CD4-positive, alpha-beta memory T cell (primary cell): Measurements from ENCODE around the gene SKA1. TPM values are rescaled to one million over a fixed set of nuclear protein-coding genes. Genes with fewer than 3 reads are reported as not detected.

ENCODE experiments used
- CTCF ChIA-PET: fragments of 350-600 bp; sonication (Branson Sonifier 250); formaldehyde crosslinking; loops from one replicate; lab custom pipeline; 2021; ENCODE audit warnings: inconsistent platforms; ENCODE audit not compliant: partially characterized antibody; lab: Charles Lee
- POLR2A ChIA-PET: fragments of 350-600 bp; sonication (Branson Sonifier 250); formaldehyde crosslinking; loops from one replicate; lab custom pipeline; 2021; ENCODE audit not compliant: partially characterized antibody; lab: Charles Lee
- DNase-seq, 5 donors: peaks; one replicate each; pipeline versions ENCODE4 v3.0.0 to v3.0.0-alpha.2; 2020 to 2022; ENCODE audit warnings: mixed read lengths in 1 of 5
- H3K27ac ChIP-seq: one replicate; pipeline ENCODE4 v1.7.0; 2013; ENCODE audit warnings: low read depth, low read length
- H3K27me3 ChIP-seq: 2 replicates; pipeline ENCODE4 v1.7.0; 2013; ENCODE audit warnings: mild to moderate bottlenecking, low read length, moderate library complexity; ENCODE audit not compliant: insufficient read depth
- H3K36me3 ChIP-seq: 2 replicates; pipeline ENCODE4 v1.7.0; 2013; ENCODE audit warnings: mild to moderate bottlenecking, low read length, moderate library complexity; ENCODE audit not compliant: insufficient read depth
- H3K4me1 ChIP-seq: 2 replicates; pipeline ENCODE4 v1.7.0; 2013; ENCODE audit warnings: mild to moderate bottlenecking, low read length, moderate library complexity; ENCODE audit not compliant: insufficient read depth
- H3K4me3 ChIP-seq, 2 donors: one replicate each; pipeline ENCODE4 v1.7.0; 2013; ENCODE audit warnings: low read length in 2 of 2, mild to moderate bottlenecking in 1 of 2
- H3K9me3 ChIP-seq, 2 donors: one replicate each; pipeline ENCODE4 v1.7.0; 2013; ENCODE audit warnings: low read length in 2 of 2, control low read depth in 1 of 2; ENCODE audit not compliant: control insufficient read depth in 1 of 2
- H3K27ac Mint-ChIP-seq, 7 donors: one replicate each; pipeline ENCODE4 v1.8.0; 2020 to 2021; ENCODE audit warnings: mixed read lengths in 7 of 7, mild to moderate bottlenecking in 6 of 7, inconsistent platforms in 3 of 7, moderate library complexity in 3 of 7
- H3K27me3 Mint-ChIP-seq, 2 donors: one replicate each; pipeline ENCODE4 v1.8.0; 2020 to 2021; ENCODE audit warnings: mixed read lengths in 2 of 2
- H3K36me3 Mint-ChIP-seq, 2 donors: one replicate each; pipeline ENCODE4 v1.8.0; 2020 to 2021; ENCODE audit warnings: mixed read lengths in 2 of 2, inconsistent platforms in 1 of 2, mild to moderate bottlenecking in 1 of 2
- H3K4me1 Mint-ChIP-seq, 4 donors: one replicate each; pipeline ENCODE4 v1.8.0; 2020 to 2021; ENCODE audit warnings: mixed read lengths in 4 of 4, mild to moderate bottlenecking in 1 of 4
- H3K4me3 Mint-ChIP-seq, 8 donors: one replicate each; pipeline ENCODE4 v1.8.0; 2020 to 2021; ENCODE audit warnings: mixed read lengths in 8 of 8, mild to moderate bottlenecking in 7 of 8, moderate library complexity in 6 of 8, inconsistent platforms in 3 of 8
- H3K9me3 Mint-ChIP-seq, 8 donors: one replicate each; pipeline ENCODE4 v1.8.0; 2020 to 2021; ENCODE audit warnings: mixed read lengths in 8 of 8, mild to moderate bottlenecking in 5 of 8, inconsistent platforms in 3 of 8, moderate library complexity in 1 of 8
- intact Hi-C: fragments of 100-400 bp; cut with micrococcal nuclease; formaldehyde crosslinking; loops from one replicate; pipeline ENCODE4 v1.15.1; 2023
- polyA plus RNA-seq, 2 donors: library from polyadenylated mRNA; unstranded; fragments of 300-500 nt; fragmentation: Illumina TruSeq; gene quantifications; one replicate each; pipeline ENCODE4 v1.2.3, GENCODE V29; 2021
- total RNA-seq, 2 experiments: library from RNA; stranded (reverse); gene quantifications; one replicate each; pipeline ENCODE4 v1.2.3, GENCODE V29; 2021

The SKA1 gene
- total and polyA plus RNA-seq, 4 experiments from 2014 or later, result 0.16 to 0.47 (median 0.28) TPM; not detected in 1

GRCh38 chr18:50393802-50394201, 19.0 kb downstream of the SKA1 start:
- POLR2A ChIA-PET, result no interaction called here
- Mint-ChIP-seq H3K36me3 (no peaks in the 10 kb centered on the region), H3K4me1 (peaks cover 0 to 8% (median 3%) of the 10 kb centered on the region in 4 donors), H3K4me3 (no peak overlapping the region), H3K27me3 (peaks cover 0 to 5% of the 10 kb centered on the region in 2 donors), H3K27ac (no peak overlapping the region), H3K9me3 (no peaks in the 10 kb centered on the region)
- CTCF ChIA-PET, result no interaction called here
- Histone ChIP-seq H3K9me3 (no peaks in the 10 kb centered on the region), H3K36me3 (no peaks in the 10 kb centered on the region), H3K27ac (no peak overlapping the region), H3K4me3 (no peak overlapping the region), H3K4me1 (no peaks in the 10 kb centered on the region), H3K27me3 (no peaks in the 10 kb centered on the region)
- intact Hi-C loops, result no loop called here
- no peak for DNase-seq

- DNase-seq, result no peak
- Histone ChIP-seq H3K27me3 (no peaks in the 10 kb centered on the region), H3K4me1 (no peaks in the 10 kb centered on the region), H3K4me3 (no peak overlapping the region), H3K9me3 (no peaks in the 10 kb centered on the region), H3K36me3 (no peaks in the 10 kb centered on the region), H3K27ac (no peak overlapping the region)
- intact Hi-C loops, result no loop called here
- H3K27ac Mint-ChIP-seq, result no peak overlapping the region
- H3K36me3 Mint-ChIP-seq, result no peaks in the 10 kb centered on the region
- H3K9me3 Mint-ChIP-seq, result no peaks in the 10 kb centered on the region
- POLR2A ChIA-PET, result no interaction called here
- H3K4me1 Mint-ChIP-seq, result peaks cover 0 to 8% (median 3%) of the 10 kb centered on the region in 4 donors
- H3K27me3 Mint-ChIP-seq, result peaks cover 2 to 5% of the 10 kb centered on the region in 2 donors
- CTCF ChIA-PET, result no interaction called here
- H3K4me3 Mint-ChIP-seq, result no peak overlapping the region
Observed at GRCh38 chr18:50395093-50395492, 20.2 kb downstream of the SKA1 start.

DNA sequence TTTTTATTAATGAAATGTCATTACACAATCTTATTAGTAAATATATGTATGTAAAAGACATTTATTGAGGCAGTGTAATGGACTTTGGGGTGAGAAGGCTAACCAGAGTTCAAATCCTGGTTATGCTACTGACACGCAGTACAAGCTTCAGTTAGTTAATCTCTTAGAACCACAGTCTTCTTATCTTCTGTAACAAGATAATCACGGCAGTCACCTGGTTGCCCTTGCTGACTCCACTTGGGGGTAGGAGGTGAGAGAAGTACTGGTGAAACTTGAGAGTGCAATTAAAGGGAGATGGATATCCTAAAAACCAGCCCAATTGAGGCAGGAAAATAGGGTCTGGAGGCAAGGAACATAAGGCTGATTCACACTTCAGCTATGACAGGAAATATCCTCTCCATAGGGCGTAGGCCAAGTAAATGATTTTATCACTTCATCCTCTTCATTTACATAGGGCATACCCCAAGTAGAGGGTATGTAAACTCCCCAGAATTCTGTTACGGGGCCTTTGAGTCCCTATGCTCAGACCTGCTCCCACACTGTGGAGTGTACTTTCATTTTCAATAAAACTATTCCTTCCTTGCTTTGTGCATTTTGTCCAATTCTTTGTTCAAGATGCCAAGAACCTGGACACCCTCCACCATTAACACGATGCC, 21.3 kb downstream of the SKA1 start:
- no peak overlapping the region for H3K4me3 ChIP-seq
- DNase-seq, result no peak
- CTCF ChIA-PET, result interaction anchor here (0.6 to 0.7 kb wide), 2 partner anchors 14 to 485 kb away, joined by 3 read pairs; no protein-coding TSS in a partner anchor
- peaks cover 9 to 12% of the 10 kb centered on the region in 2 donors for H3K27me3 Mint-ChIP-seq
- H3K9me3 ChIP-seq, result no peaks in the 10 kb centered on the region
- H3K4me1 ChIP-seq, result no peaks in the 10 kb centered on the region
- no peak overlapping the region for H3K27ac ChIP-seq
- H3K27me3 ChIP-seq, result peaks cover 4% of the 10 kb centered on the region
- no peaks in the 10 kb centered on the region for H3K9me3 Mint-ChIP-seq
- H3K4me3 Mint-ChIP-seq, result no peak overlapping the region
- no peaks in the 10 kb centered on the region for H3K36me3 Mint-ChIP-seq
- intact Hi-C loops, result no loop called here
- H3K4me1 Mint-ChIP-seq, result peaks cover 0 to 8% (median 3%) of the 10 kb centered on the region in 4 donors
- H3K36me3 ChIP-seq, result no peaks in the 10 kb centered on the region
- POLR2A ChIA-PET, result no interaction called here
- no peak overlapping the region for H3K27ac Mint-ChIP-seq

- Histone ChIP-seq H3K4me3 (no peak overlapping the region), H3K9me3 (no peaks in the 10 kb centered on the region), H3K4me1 (no peaks in the 10 kb centered on the region), H3K36me3 (no peaks in the 10 kb centered on the region), H3K27me3 (peaks cover 10% of the 10 kb centered on the region), H3K27ac (no peak overlapping the region)
- intact Hi-C loops, result no loop called here
- Mint-ChIP-seq H3K27me3 (peaks cover 15 to 16% of the 10 kb centered on the region in 2 donors), H3K36me3 (no peaks in the 10 kb centered on the region), H3K27ac (no peak overlapping the region), H3K4me3 (no peak overlapping the region), H3K9me3 (no peaks in the 10 kb centered on the region), H3K4me1 (peaks cover 0 to 8% (median 3%) of the 10 kb centered on the region in 4 donors)
- ChIA-PET CTCF (interaction anchor here (0.6 to 0.7 kb wide), 2 partner anchors 13 to 486 kb away, joined by 3 read pairs; no protein-coding TSS in a partner anchor), POLR2A (no interaction called here)
- DNase-seq, result no peak
Observed at GRCh38 chr18:50397023-50397422, 22.2 kb downstream of the SKA1 start.

GRCh38 chr18:50398099-50398498, 23.3 kb downstream of the SKA1 start:
- Histone ChIP-seq H3K9me3 (no peaks in the 10 kb centered on the region), H3K4me3 (no peak overlapping the region), H3K27me3 (peaks cover 13% of the 10 kb centered on the region), H3K36me3 (no peaks in the 10 kb centered on the region), H3K4me1 (no peaks in the 10 kb centered on the region), H3K27ac (no peak overlapping the region)
- no peak overlapping the region for H3K4me3 Mint-ChIP-seq
- POLR2A ChIA-PET, result no interaction called here
- H3K27ac Mint-ChIP-seq, result no peak overlapping the region
- no peak for DNase-seq
- intact Hi-C loops, result no loop called here
- H3K36me3 Mint-ChIP-seq, result no peaks in the 10 kb centered on the region
- no peaks in the 10 kb centered on the region for H3K9me3 Mint-ChIP-seq
- H3K27me3 Mint-ChIP-seq, result peaks cover 23 to 24% of the 10 kb centered on the region in 2 donors
- peaks cover 0 to 8% (median 5%) of the 10 kb centered on the region in 4 donors for H3K4me1 Mint-ChIP-seq
- CTCF ChIA-PET, result interaction anchor here (0.7 kb wide), 1 partner anchor 41 kb away, joined by 3 read pairs; no protein-coding TSS in a partner anchor

DNA sequence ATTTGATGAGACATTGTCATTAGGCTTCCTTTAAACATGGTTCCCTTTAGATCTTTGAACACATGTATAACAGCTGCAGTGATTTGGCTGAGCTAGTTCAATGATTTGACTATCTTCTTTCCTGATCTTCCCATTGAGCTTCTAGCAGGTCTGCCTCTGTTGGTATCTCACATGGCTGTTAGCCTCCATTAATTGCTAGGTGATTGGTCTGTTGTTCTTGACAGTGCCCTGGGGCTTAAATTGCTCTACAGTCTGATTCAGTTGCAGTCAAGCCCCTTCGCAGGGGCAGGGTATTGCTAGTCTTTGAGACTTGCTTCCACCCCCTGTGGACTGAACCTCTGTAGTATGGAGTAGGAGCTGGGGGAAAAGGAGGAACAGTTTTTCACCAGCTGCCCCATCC, 24.1 kb downstream of the SKA1 start:
- Mint-ChIP-seq H3K9me3 (no peaks in the 10 kb centered on the region), H3K36me3 (no peaks in the 10 kb centered on the region), H3K27me3 (peaks cover 31% of the 10 kb centered on the region in 2 donors), H3K4me1 (peaks cover 0 to 8% (median 5%) of the 10 kb centered on the region in 4 donors), H3K4me3 (no peak overlapping the region), H3K27ac (no peak overlapping the region)
- intact Hi-C loops, result no loop called here
- no peaks in the 10 kb centered on the region for H3K36me3 ChIP-seq
- DNase-seq, result no peak
- H3K27me3 ChIP-seq, result peaks cover 16% of the 10 kb centered on the region
- H3K9me3 ChIP-seq, result no peaks in the 10 kb centered on the region
- ChIA-PET POLR2A (no interaction called here), CTCF (no interaction called here)
- H3K4me1 ChIP-seq, result no peaks in the 10 kb centered on the region
- H3K4me3 ChIP-seq, result no peak overlapping the region
- no peak overlapping the region for H3K27ac ChIP-seq

DNA sequence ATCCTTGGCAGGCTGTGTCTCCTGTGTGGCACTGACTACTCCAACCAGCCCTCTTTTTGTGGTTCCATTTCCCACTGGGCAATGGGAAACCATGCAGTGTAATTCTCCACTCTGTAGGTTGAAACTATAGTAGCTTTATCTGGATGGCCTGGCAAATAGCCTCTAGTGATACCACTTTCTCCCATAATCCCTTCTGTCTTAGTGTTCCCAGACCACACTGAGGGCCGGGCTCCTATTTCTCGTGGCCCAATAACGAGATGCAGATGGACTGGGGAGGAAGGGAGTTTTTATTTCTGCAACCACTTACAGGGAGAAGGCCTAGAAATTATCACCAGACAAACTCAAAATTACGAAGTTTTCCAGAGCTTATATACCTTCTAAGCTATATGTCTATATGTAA, 24.7 kb downstream of the SKA1 start:
- Mint-ChIP-seq H3K36me3 (no peaks in the 10 kb centered on the region), H3K27ac (no peak overlapping the region), H3K4me1 (peaks cover 0 to 8% (median 5%) of the 10 kb centered on the region in 4 donors), H3K27me3 (peaks cover 35% of the 10 kb centered on the region in 2 donors), H3K4me3 (no peak overlapping the region), H3K9me3 (no peaks in the 10 kb centered on the region)
- H3K4me3 ChIP-seq, result no peak overlapping the region
- H3K4me1 ChIP-seq, result no peaks in the 10 kb centered on the region
- peaks cover 16% of the 10 kb centered on the region for H3K27me3 ChIP-seq
- H3K36me3 ChIP-seq, result no peaks in the 10 kb centered on the region
- no peak for DNase-seq
- intact Hi-C loops, result no loop called here
- CTCF ChIA-PET, result no interaction called here
- no peaks in the 10 kb centered on the region for H3K9me3 ChIP-seq
- POLR2A ChIA-PET, result no interaction called here
- no peak overlapping the region for H3K27ac ChIP-seq
